ENCODE results near the gene TDRD3. TPM values are rescaled to one million over a fixed set of nuclear protein-coding genes. Genes with fewer than 3 reads are reported as not detected.
A peak's percentile ranks its signal among the peaks of the same experiment; 100 is the strongest.
"Not testable (repeated sequence)": the region's sequence is repeated elsewhere in the genome, so short reads cannot be mapped to it uniquely, and the experiment has no call there.

TDRD3 gene
- total RNA-seq, 1 experiment from 2014 or later: 17.2 TPM

DNA sequence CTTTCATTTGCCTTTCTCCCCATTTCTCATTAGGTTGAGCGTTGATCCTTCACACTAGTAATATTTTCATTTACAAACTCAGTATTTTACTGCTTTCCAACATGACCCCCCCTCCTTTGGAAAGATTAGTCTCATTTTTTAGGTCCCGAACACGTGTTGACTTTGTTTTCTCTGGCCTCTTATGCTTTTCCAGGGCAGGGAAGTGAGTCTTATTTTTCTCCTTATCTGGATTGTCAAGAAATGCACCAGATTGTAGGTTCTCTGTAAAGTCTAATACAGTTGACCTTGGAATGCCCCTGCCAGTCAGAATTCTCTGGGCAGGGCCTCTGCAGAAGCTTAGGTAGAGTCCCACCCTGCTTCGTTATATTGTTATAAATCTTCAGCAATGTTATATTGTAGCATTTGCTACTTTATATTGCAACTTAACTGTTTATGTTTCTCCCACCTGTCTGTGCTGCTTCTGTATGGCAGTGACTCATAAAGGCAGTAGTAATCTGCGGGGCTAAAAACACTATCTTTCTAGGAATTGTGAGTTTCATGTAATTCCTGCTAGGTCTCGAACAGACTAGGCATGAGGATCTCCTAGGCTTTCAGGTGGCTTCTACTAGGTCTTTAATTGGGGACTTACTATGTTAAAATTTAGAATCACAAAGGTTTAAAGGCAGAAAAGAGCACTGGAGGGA, 2.0 kb downstream of the TDRD3 start:
- Mint-ChIP-seq H3K27ac (ENCODE audit: unreplicated experiment) (peak overlapping the region; percentile 39), H3K27me3 (ENCODE audit: insufficient read depth, unreplicated experiment) (no peaks in the 10 kb centered on the region), H3K36me3 (ENCODE audit: insufficient read depth, unreplicated experiment) (peaks cover 19% of the 10 kb centered on the region), H3K4me3 (ENCODE audit: unreplicated experiment) (peak overlapping the region; percentile 91), H3K4me1 (ENCODE audit: low read depth, unreplicated experiment) (peaks cover 27% of the 10 kb centered on the region), H3K9me3 (ENCODE audit: unreplicated experiment) (no peaks in the 10 kb centered on the region)
- no peaks in the 10 kb centered on the region for H3K9me3 ChIP-seq
- no peaks in the 10 kb centered on the region for H3K27me3 ChIP-seq (replicated peaks; ENCODE audit: control insufficient read depth, insufficient read depth, low read length)
- CTCF ChIA-PET: interaction anchor here (1.4 kb wide), 1 partner anchor 32 kb away, joined by 3 read pairs; no protein-coding TSS in a partner anchor
- BruUV-seq (replicated peaks): no TSS peak
- no peak for DNase-seq
- POLR2A ChIA-PET: interaction anchor here (0.5 kb wide), 1 partner anchor 1777 kb away, joined by 3 read pairs; no protein-coding TSS in a partner anchor
- peaks cover 14% of the 10 kb centered on the region for H3K4me1 ChIP-seq
- TF ChIP-seq, protein P1, sequence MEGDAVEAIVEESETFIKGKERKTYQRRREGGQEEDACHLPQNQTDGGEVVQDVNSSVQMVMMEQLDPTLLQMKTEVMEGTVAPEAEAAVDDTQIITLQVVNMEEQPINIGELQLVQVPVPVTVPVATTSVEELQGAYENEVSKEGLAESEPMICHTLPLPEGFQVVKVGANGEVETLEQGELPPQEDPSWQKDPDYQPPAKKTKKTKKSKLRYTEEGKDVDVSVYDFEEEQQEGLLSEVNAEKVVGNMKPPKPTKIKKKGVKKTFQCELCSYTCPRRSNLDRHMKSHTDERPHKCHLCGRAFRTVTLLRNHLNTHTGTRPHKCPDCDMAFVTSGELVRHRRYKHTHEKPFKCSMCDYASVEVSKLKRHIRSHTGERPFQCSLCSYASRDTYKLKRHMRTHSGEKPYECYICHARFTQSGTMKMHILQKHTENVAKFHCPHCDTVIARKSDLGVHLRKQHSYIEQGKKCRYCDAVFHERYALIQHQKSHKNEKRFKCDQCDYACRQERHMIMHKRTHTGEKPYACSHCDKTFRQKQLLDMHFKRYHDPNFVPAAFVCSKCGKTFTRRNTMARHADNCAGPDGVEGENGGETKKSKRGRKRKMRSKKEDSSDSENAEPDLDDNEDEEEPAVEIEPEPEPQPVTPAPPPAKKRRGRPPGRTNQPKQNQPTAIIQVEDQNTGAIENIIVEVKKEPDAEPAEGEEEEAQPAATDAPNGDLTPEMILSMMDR (IDR thresholded peaks at IDR 0.05; ENCODE audit: insufficient read depth in 1 of 2, low read depth in 1 of 2, low read length in 1 of 2, severe bottlenecking in 1 of 2, unreplicated experiment in 1 of 2): no peak
- peak overlapping the region; percentile 58; the same call in 1 of the 2 replicates for H3K4me3 ChIP-seq (ENCODE audit: low read depth, low read length)
- intact Hi-C loops (cut with micrococcal nuclease; ENCODE audit: unreplicated experiment): loop anchor here (10.0 kb wide), 1 partner anchor 704 kb away; no protein-coding TSS in a partner anchor
- no peaks in the 10 kb centered on the region for H3K36me3 ChIP-seq (ENCODE audit: control insufficient read depth, insufficient read depth, low read length)

DNA sequence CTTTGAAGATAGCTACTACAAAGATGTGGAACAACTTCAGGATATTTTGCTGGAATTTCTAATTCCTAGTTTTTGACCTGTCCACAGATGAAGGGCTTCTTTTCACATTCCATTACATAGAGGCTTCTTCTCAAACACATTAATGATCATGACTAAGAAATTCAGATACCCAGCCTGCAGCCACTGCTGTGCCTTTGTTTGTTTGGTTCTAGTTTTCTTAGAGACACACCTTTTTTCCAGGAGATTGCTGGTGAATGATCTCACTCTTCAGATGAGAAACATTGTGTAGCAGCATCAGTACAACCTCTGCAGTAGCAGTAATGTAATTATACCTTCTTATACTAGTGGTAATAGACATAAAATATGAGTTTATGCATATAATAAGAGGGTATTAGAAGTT, 5.0 kb downstream of the TDRD3 start:
- ChIA-PET POLR2A (no interaction called here), CTCF (no interaction called here)
- Histone ChIP-seq H3K4me1 (peaks cover 14% of the 10 kb centered on the region), H3K36me3 (ENCODE audit: control insufficient read depth, insufficient read depth, low read length) (no peaks in the 10 kb centered on the region), H3K4me3 (ENCODE audit: low read depth, low read length) (no peak overlapping the region), H3K9me3 (no peaks in the 10 kb centered on the region), H3K27me3 (replicated peaks; ENCODE audit: control insufficient read depth, insufficient read depth, low read length) (no peaks in the 10 kb centered on the region)
- Mint-ChIP-seq H3K4me3 (ENCODE audit: unreplicated experiment) (no peak overlapping the region), H3K27ac (ENCODE audit: unreplicated experiment) (no peak overlapping the region), H3K4me1 (ENCODE audit: low read depth, unreplicated experiment) (peaks cover 27% of the 10 kb centered on the region), H3K27me3 (ENCODE audit: insufficient read depth, unreplicated experiment) (no peaks in the 10 kb centered on the region), H3K36me3 (ENCODE audit: insufficient read depth, unreplicated experiment) (peaks cover 8% of the 10 kb centered on the region), H3K9me3 (ENCODE audit: unreplicated experiment) (no peaks in the 10 kb centered on the region)
- no TSS peak for BruUV-seq (replicated peaks)
- DNase-seq: no peak
- TF ChIP-seq, protein P1 (IDR thresholded peaks at IDR 0.05; ENCODE audit: insufficient read depth in 1 of 2, low read depth in 1 of 2, low read length in 1 of 2, severe bottlenecking in 1 of 2, unreplicated experiment in 1 of 2): no peak
- intact Hi-C loops (cut with micrococcal nuclease; ENCODE audit: unreplicated experiment): no loop called here

DNA sequence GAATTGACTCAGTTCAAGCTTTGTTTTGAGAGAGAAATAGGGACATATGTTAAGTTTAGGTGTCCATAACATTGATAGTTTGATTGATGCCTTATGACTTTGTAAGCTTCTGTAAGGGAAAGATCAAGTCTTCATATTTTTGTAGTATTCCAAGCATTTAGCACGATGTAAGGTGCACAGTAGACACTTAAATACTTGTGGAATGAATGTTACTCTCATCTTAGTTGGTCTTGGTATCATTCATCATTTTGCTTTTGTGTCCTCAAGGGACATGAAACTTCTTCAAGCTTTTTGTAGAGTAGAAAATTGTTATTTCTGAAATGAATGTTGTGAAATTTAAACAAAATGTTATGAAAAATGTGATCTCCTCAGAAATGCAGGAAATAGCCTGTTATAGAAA, 10.1 kb downstream of the TDRD3 start:
- no peaks in the 10 kb centered on the region for H3K36me3 Mint-ChIP-seq (ENCODE audit: insufficient read depth, unreplicated experiment)
- CTCF ChIA-PET: no interaction called here

DNA sequence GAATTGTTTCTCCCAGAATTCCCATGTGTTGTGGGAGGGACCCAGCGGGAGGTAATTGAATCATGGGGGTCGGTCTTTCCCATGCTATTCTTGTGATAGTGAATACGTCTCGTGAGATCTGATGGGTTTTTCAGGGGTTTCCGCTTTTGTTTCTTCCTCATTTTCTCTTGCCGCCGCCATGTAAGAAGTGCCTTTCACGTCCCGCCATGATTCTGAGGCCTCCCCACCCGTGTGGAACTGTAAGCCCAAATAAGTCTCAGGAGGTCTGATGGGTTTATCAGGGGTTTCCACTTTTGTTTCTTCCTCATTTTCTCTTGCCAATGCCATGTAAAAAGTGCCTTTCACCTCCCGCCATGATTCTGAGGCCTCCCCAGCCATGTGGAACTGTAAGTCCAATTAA, 10.8 kb downstream of the TDRD3 start:
- BruUV-seq (replicated peaks); H3K27ac Mint-ChIP-seq (ENCODE audit: unreplicated experiment); H3K36me3 ChIP-seq (ENCODE audit: control insufficient read depth, insufficient read depth, low read length); H3K4me1 ChIP-seq; H3K4me3 Mint-ChIP-seq (ENCODE audit: unreplicated experiment); intact Hi-C loops (cut with micrococcal nuclease; ENCODE audit: unreplicated experiment); H3K36me3 Mint-ChIP-seq (ENCODE audit: insufficient read depth, unreplicated experiment); H3K4me1 Mint-ChIP-seq (ENCODE audit: low read depth, unreplicated experiment); H3K27me3 Mint-ChIP-seq (ENCODE audit: insufficient read depth, unreplicated experiment); H3K27me3 ChIP-seq (replicated peaks; ENCODE audit: control insufficient read depth, insufficient read depth, low read length); H3K4me3 ChIP-seq (ENCODE audit: low read depth, low read length); DNase-seq; POLR2A ChIA-PET; H3K9me3 ChIP-seq; CTCF ChIA-PET: not testable (repeated sequence)
- H3K9me3 Mint-ChIP-seq (ENCODE audit: unreplicated experiment): peaks cover 22% of the 10 kb centered on the region

More for the DNA sequence above, 10.1 kb downstream of the TDRD3 start:
- DNase-seq: no peak
- H3K4me3 ChIP-seq (ENCODE audit: low read depth, low read length): no peak overlapping the region
- Mint-ChIP-seq H3K4me3 (ENCODE audit: unreplicated experiment) (no peak overlapping the region), H3K27me3 (ENCODE audit: insufficient read depth, unreplicated experiment) (no peaks in the 10 kb centered on the region), H3K27ac (ENCODE audit: unreplicated experiment) (no peak overlapping the region), H3K4me1 (ENCODE audit: low read depth, unreplicated experiment) (peaks cover 9% of the 10 kb centered on the region), H3K9me3 (ENCODE audit: unreplicated experiment) (peaks cover 22% of the 10 kb centered on the region)
- no peaks in the 10 kb centered on the region for H3K36me3 ChIP-seq (ENCODE audit: control insufficient read depth, insufficient read depth, low read length)
- no TSS peak for BruUV-seq (replicated peaks)
- TF ChIP-seq, protein P1 (IDR thresholded peaks at IDR 0.05; ENCODE audit: insufficient read depth in 1 of 2, low read depth in 1 of 2, low read length in 1 of 2, severe bottlenecking in 1 of 2, unreplicated experiment in 1 of 2): no peak
- intact Hi-C loops (cut with micrococcal nuclease; ENCODE audit: unreplicated experiment): no loop called here
- H3K9me3 ChIP-seq: no peaks in the 10 kb centered on the region
- POLR2A ChIA-PET: no interaction called here
- no peaks in the 10 kb centered on the region for H3K27me3 ChIP-seq (replicated peaks; ENCODE audit: control insufficient read depth, insufficient read depth, low read length)
- H3K4me1 ChIP-seq: peaks cover 9% of the 10 kb centered on the region

DNA sequence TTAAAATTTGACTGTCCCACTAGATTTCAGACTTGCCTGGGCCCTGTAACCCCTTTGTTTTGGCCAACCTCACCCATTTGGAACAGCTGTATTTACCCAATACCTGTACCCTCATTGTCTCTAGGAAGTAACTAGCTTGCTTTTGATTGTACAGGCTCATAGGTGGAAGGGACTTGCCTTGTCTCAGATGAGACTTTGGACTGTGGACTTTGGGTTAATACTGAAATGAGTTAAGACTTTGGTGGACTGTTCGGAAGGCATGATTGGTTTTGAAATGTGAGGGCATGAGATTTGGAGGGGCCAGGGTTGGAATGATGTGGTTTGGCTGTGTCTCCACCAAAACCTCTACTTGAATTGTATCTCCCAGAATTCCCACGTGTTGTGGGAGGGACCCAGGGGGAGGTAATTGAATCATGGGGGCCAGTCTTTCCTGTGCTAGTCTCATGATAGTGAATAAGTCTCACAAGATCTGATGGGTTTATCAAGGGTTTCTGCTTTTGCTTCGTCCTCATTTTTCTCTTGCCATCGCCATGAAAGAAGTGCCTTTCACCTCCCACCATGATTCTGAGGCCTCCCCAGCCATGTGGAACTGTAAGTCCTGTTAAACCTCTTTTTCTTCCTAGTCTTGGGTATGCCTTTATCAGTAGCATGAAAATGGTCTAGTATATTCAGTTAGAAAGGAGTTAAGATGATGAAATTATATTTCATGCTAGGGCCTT, 12.7 kb downstream of the TDRD3 start:
- H3K27ac Mint-ChIP-seq (ENCODE audit: unreplicated experiment); H3K36me3 ChIP-seq (ENCODE audit: control insufficient read depth, insufficient read depth, low read length); H3K4me1 Mint-ChIP-seq (ENCODE audit: low read depth, unreplicated experiment); H3K36me3 Mint-ChIP-seq (ENCODE audit: insufficient read depth, unreplicated experiment); POLR2A ChIA-PET; H3K27me3 Mint-ChIP-seq (ENCODE audit: insufficient read depth, unreplicated experiment); H3K4me3 Mint-ChIP-seq (ENCODE audit: unreplicated experiment); CTCF ChIA-PET; intact Hi-C loops (cut with micrococcal nuclease; ENCODE audit: unreplicated experiment); H3K27me3 ChIP-seq (replicated peaks; ENCODE audit: control insufficient read depth, insufficient read depth, low read length); H3K9me3 ChIP-seq; BruUV-seq (replicated peaks); H3K4me1 ChIP-seq; H3K4me3 ChIP-seq (ENCODE audit: low read depth, low read length); DNase-seq: not testable (repeated sequence)
- H3K9me3 Mint-ChIP-seq (ENCODE audit: unreplicated experiment): peaks cover 22% of the 10 kb centered on the region

Data from Caco-2 (cell line).